ENCODE data around the gene KLF2. TPM values are rescaled to one million over a fixed set of nuclear protein-coding genes. Genes with fewer than 3 reads are reported as not detected.
"Not testable (repeated sequence)": the region's sequence is repeated elsewhere in the genome, so short reads cannot be mapped to it uniquely, and the experiment has no call there.

KLF2 gene
- total RNA-seq = 100 to 1,000 TPM; 465 to 578 TPM
- 247 to 866 reads per million in 2 donors for total RNA-seq

GRCh38 chr19:16324384-16325160 is at the start of gene KLF2:
Gene KLF2 (plus strand): TSS chr19:16324826. CDS start chr19:16324924, 98 bp downstream.
- H3K9me3 ChIP-seq (ENCODE audit: control insufficient read depth, low read length, poor library complexity, severe bottlenecking) = no peaks in the 10 kb centered on the region
- Mint-ChIP-seq H3K27me3 (no peaks in the 10 kb centered on the region), H3K4me3 (peak within 1 kb of the TSS; percentile 96), H3K36me3 (ENCODE audit: low read depth) (peaks cover 17% of the 10 kb centered on the region), H3K27ac (peak within 1 kb of the TSS; percentile 99), H3K4me1 (peaks cover 39% of the 10 kb centered on the region)
- ATAC-seq (peak; percentile 76), DNase-seq (peak; percentile 95 to 96 (median 95))

- peaks cover 16% of the 10 kb centered on the region for H3K4me1 Mint-ChIP-seq
- H3K36me3 Mint-ChIP-seq (ENCODE audit: low read depth) = no peaks in the 10 kb centered on the region
- ATAC-seq = no peak
- no peak overlapping the region for H3K4me3 Mint-ChIP-seq
- peak overlapping the region; percentile 70 for H3K27ac Mint-ChIP-seq
- DNase-seq = no peak
- no peaks in the 10 kb centered on the region for H3K9me3 ChIP-seq (ENCODE audit: control insufficient read depth, low read length, poor library complexity, severe bottlenecking)
- no peaks in the 10 kb centered on the region for H3K27me3 Mint-ChIP-seq
These were observed 44.3 kb upstream of the KLF2 start for GRCh38 chr19:16280306-16280705.

GRCh38 chr19:16281743-16282142 is 42.9 kb upstream of the KLF2 start:
- peaks cover under 1% of the 10 kb centered on the region for H3K36me3 Mint-ChIP-seq (ENCODE audit: low read depth)
- DNase-seq = no peak
- peaks cover 24% of the 10 kb centered on the region for H3K4me1 Mint-ChIP-seq
- no peaks in the 10 kb centered on the region for H3K9me3 ChIP-seq (ENCODE audit: control insufficient read depth, low read length, poor library complexity, severe bottlenecking)
- no peak overlapping the region for H3K4me3 Mint-ChIP-seq
- H3K27me3 Mint-ChIP-seq = peaks cover under 1% of the 10 kb centered on the region
- H3K27ac Mint-ChIP-seq = no peak overlapping the region
- no peak for ATAC-seq

- Mint-ChIP-seq H3K27ac (peak overlapping the region; percentile 97), H3K36me3 (ENCODE audit: low read depth) (peaks cover 5% of the 10 kb centered on the region), H3K4me1 (peaks cover 29% of the 10 kb centered on the region), H3K4me3 (peak overlapping the region; percentile 76), H3K27me3 (peaks cover 7% of the 10 kb centered on the region)
- no peaks in the 10 kb centered on the region for H3K9me3 ChIP-seq (ENCODE audit: control insufficient read depth, low read length, poor library complexity, severe bottlenecking)
- ATAC-seq (peak; percentile 80), DNase-seq (peak in 1 of 3 donors; percentile 13)
These were observed 41.2 kb upstream of the KLF2 start for GRCh38 chr19:16283210-16284061.

GRCh38 chr19:16284505-16284904 is 40.1 kb upstream of the KLF2 start:
- Mint-ChIP-seq H3K27me3 (peaks cover 7% of the 10 kb centered on the region), H3K4me3 (peak overlapping the region; percentile 76), H3K27ac (no peak overlapping the region), H3K36me3 (ENCODE audit: low read depth) (peaks cover 5% of the 10 kb centered on the region), H3K4me1 (peaks cover 30% of the 10 kb centered on the region)
- no peaks in the 10 kb centered on the region for H3K9me3 ChIP-seq (ENCODE audit: control insufficient read depth, low read length, poor library complexity, severe bottlenecking)
- DNase-seq = no peak
- ATAC-seq = no peak

- not testable (repeated sequence) for H3K9me3 ChIP-seq (ENCODE audit: control insufficient read depth, low read length, poor library complexity, severe bottlenecking); DNase-seq; H3K27me3 Mint-ChIP-seq; ATAC-seq; H3K36me3 Mint-ChIP-seq (ENCODE audit: low read depth); H3K4me3 Mint-ChIP-seq; H3K27ac Mint-ChIP-seq
- H3K4me1 Mint-ChIP-seq = peaks cover 28% of the 10 kb centered on the region
These were observed 39.5 kb upstream of the KLF2 start for GRCh38 chr19:16285079-16285478.

GRCh38 chr19:16285769-16286498 is 38.7 kb upstream of the KLF2 start:
- no peak overlapping the region for H3K4me3 Mint-ChIP-seq
- DNase-seq (no peak), ATAC-seq (peak; percentile 57)
- peaks cover 5% of the 10 kb centered on the region for H3K36me3 Mint-ChIP-seq (ENCODE audit: low read depth)
- peaks cover 28% of the 10 kb centered on the region for H3K4me1 Mint-ChIP-seq
- no peaks in the 10 kb centered on the region for H3K9me3 ChIP-seq (ENCODE audit: control insufficient read depth, low read length, poor library complexity, severe bottlenecking)
- H3K27me3 Mint-ChIP-seq = peaks cover 7% of the 10 kb centered on the region
- H3K27ac Mint-ChIP-seq = no peak overlapping the region

- peaks cover 5% of the 10 kb centered on the region for H3K36me3 Mint-ChIP-seq (ENCODE audit: low read depth)
- no peaks in the 10 kb centered on the region for H3K9me3 ChIP-seq (ENCODE audit: control insufficient read depth, low read length, poor library complexity, severe bottlenecking)
- DNase-seq (no peak), ATAC-seq (no peak)
- H3K27me3 Mint-ChIP-seq = peaks cover 7% of the 10 kb centered on the region
- H3K27ac Mint-ChIP-seq = no peak overlapping the region
- H3K4me3 Mint-ChIP-seq = no peak overlapping the region
- H3K4me1 Mint-ChIP-seq = peaks cover 23% of the 10 kb centered on the region
These were observed 36.1 kb upstream of the KLF2 start for GRCh38 chr19:16288544-16288943.

GRCh38 chr19:16289594-16289993 is 35.0 kb upstream of the KLF2 start:
- peaks cover 19% of the 10 kb centered on the region for H3K4me1 Mint-ChIP-seq
- no peak overlapping the region for H3K27ac Mint-ChIP-seq
- H3K9me3 ChIP-seq (ENCODE audit: control insufficient read depth, low read length, poor library complexity, severe bottlenecking) = no peaks in the 10 kb centered on the region
- ATAC-seq (peak; percentile 30), DNase-seq (no peak)
- H3K4me3 Mint-ChIP-seq = no peak overlapping the region
- H3K36me3 Mint-ChIP-seq (ENCODE audit: low read depth) = peaks cover 5% of the 10 kb centered on the region
- peaks cover 7% of the 10 kb centered on the region for H3K27me3 Mint-ChIP-seq

GRCh38 chr19:16290692-16291091 is 33.9 kb upstream of the KLF2 start:
- Mint-ChIP-seq H3K4me1 (peaks cover 18% of the 10 kb centered on the region), H3K27me3 (peaks cover 7% of the 10 kb centered on the region), H3K36me3 (ENCODE audit: low read depth) (peaks cover 5% of the 10 kb centered on the region), H3K27ac (no peak overlapping the region), H3K4me3 (no peak overlapping the region)
- H3K9me3 ChIP-seq (ENCODE audit: control insufficient read depth, low read length, poor library complexity, severe bottlenecking) = no peaks in the 10 kb centered on the region
- no peak for ATAC-seq
- DNase-seq = no peak

- peaks cover under 1% of the 10 kb centered on the region for H3K36me3 Mint-ChIP-seq (ENCODE audit: low read depth)
- ATAC-seq (no peak), DNase-seq (no peak)
- no peak overlapping the region for H3K4me3 Mint-ChIP-seq
- no peak overlapping the region for H3K27ac Mint-ChIP-seq
- H3K4me1 Mint-ChIP-seq = peaks cover 8% of the 10 kb centered on the region
- H3K9me3 ChIP-seq (ENCODE audit: control insufficient read depth, low read length, poor library complexity, severe bottlenecking) = no peaks in the 10 kb centered on the region
- no peaks in the 10 kb centered on the region for H3K27me3 Mint-ChIP-seq
These were observed 31.2 kb upstream of the KLF2 start for GRCh38 chr19:16293118-16294091.

- Mint-ChIP-seq H3K27me3 (no peaks in the 10 kb centered on the region), H3K36me3 (ENCODE audit: low read depth) (peaks cover 3% of the 10 kb centered on the region)
These were observed 29.6 kb upstream of the KLF2 start for GRCh38 chr19:16295057-16295456.

More at GRCh38 chr19:16295057-16295456, 29.6 kb upstream of the KLF2 start:
- H3K4me3 Mint-ChIP-seq = no peak overlapping the region
- H3K4me1 Mint-ChIP-seq = peaks cover 6% of the 10 kb centered on the region
- DNase-seq (no peak), ATAC-seq (no peak)
- H3K9me3 ChIP-seq (ENCODE audit: control insufficient read depth, low read length, poor library complexity, severe bottlenecking) = no peaks in the 10 kb centered on the region
- H3K27ac Mint-ChIP-seq = no peak overlapping the region

All from T-helper 17 cell (primary cell).